Measurements from ENCODE around the gene NXF1. TPM values are rescaled to one million over a fixed set of nuclear protein-coding genes. Genes with fewer than 3 reads are reported as not detected.
A peak's percentile ranks its signal among the peaks of the same experiment; 100 is the strongest.

NXF1 gene
- total and polyA plus RNA-seq, 2 of the 13 experiments (the other 11 are each of a cell fraction or from before 2014, with no cell fraction given), result 30.4 to 30.9 TPM

DNA sequence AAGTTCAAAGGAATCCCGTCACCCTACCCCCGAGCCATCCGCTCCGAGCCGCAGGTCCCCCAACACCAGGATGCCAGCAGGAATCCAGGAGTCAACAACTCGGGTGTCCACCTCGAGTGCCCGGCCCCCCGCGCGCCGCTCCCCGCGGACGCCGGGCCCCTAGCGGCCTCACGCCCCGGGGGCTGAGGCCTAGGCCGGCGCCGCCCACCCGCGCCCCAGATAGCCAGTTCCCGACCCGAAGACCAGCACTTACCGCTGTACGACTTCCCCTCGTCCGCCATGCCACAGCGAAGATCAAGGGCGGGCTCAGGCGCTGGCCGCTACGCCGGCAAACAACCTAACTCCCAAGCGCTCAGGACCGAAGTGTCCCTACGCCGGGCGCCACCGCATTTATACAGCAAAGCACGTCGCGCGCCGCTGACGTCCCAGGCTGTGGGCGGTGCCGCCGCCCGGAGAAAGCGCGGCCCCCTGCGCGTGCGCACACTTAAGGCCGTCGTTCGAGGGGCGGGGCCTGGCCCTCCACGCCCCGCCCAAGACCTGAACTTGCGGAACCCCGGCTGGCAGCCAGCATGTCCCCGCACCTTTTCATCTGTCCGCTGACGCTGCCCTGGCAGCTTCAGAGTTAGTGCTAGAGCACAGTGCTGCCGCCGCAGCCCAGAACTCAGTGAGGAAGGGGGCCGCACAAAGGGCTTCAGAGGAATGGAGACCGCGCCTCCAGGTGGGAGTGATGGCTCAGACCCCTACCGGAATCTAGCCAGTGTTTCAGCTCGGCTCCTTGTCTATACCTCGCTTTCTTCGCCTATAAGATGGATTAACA lies at the start of gene NXF1 (continued):
- TF ChIP-seq SOX6 (IDR thresholded peaks at IDR 0.05), result no peak
- peak; percentile 54 for TF ChIP-seq SOX6 (CRISPR knock-in tag; IDR thresholded peaks at IDR 0.05)
- TF ChIP-seq, protein P1, sequence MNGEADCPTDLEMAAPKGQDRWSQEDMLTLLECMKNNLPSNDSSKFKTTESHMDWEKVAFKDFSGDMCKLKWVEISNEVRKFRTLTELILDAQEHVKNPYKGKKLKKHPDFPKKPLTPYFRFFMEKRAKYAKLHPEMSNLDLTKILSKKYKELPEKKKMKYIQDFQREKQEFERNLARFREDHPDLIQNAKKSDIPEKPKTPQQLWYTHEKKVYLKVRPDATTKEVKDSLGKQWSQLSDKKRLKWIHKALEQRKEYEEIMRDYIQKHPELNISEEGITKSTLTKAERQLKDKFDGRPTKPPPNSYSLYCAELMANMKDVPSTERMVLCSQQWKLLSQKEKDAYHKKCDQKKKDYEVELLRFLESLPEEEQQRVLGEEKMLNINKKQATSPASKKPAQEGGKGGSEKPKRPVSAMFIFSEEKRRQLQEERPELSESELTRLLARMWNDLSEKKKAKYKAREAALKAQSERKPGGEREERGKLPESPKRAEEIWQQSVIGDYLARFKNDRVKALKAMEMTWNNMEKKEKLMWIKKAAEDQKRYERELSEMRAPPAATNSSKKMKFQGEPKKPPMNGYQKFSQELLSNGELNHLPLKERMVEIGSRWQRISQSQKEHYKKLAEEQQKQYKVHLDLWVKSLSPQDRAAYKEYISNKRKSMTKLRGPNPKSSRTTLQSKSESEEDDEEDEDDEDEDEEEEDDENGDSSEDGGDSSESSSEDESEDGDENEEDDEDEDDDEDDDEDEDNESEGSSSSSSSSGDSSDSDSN (CRISPR knock-in tag; IDR thresholded peaks at IDR 0.05), result peak; percentile 90
- TF ChIP-seq, protein P2, sequence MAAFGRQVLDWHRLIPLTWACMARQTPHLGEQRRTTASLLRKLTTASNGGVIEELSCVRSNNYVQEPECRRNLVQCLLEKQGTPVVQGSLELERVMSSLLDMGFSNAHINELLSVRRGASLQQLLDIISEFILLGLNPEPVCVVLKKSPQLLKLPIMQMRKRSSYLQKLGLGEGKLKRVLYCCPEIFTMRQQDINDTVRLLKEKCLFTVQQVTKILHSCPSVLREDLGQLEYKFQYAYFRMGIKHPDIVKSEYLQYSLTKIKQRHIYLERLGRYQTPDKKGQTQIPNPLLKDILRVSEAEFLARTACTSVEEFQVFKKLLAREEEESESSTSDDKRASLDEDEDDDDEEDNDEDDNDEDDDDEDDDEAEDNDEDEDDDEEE (CRISPR knock-in tag; IDR thresholded peaks at IDR 0.05), result peak; percentile 68
- TF ChIP-seq RBAK (CRISPR knock-in tag; IDR thresholded peaks at IDR 0.05), result peak; percentile 72; the same call in 1 of the 2 replicates
- TF ChIP-seq ZNF451 (CRISPR knock-in tag; IDR thresholded peaks at IDR 0.05), result peak; percentile 96
- TF ChIP-seq HDAC6 (IDR thresholded peaks at IDR 0.05; ENCODE audit: low read depth, low read length), result no peak
- TF ChIP-seq ZNF556 (CRISPR knock-in tag; IDR thresholded peaks at IDR 0.05; ENCODE audit: borderline replicate concordance), result peak; percentile 90; the same call in 1 of the 2 replicates
- TF ChIP-seq ZMYM2 (CRISPR knock-in tag; IDR thresholded peaks at IDR 0.05), result no peak
- peak; percentile 27; the same call in 1 of the 2 replicates for TF ChIP-seq ZNF772 (CRISPR knock-in tag; IDR thresholded peaks at IDR 0.05)
- TF ChIP-seq THAP11 (CRISPR knock-in tag; IDR thresholded peaks at IDR 0.05), result peak; percentile 89
- no peak for TF ChIP-seq HHEX (CRISPR knock-in tag; IDR thresholded peaks at IDR 0.05)
- TF ChIP-seq KDM5A (IDR thresholded peaks at IDR 0.05; ENCODE audit: borderline replicate concordance, low read length), result peak; percentile 29; the same call in 1 of the 2 replicates
- peak; percentile 81; the same call in 1 of the 2 replicates for TF ChIP-seq PRMT3 (CRISPR knock-in tag; IDR thresholded peaks at IDR 0.05; ENCODE audit: borderline replicate concordance, low read depth)
- peak; percentile 51; the same call in 1 of the 2 replicates for TF ChIP-seq ETV5 (CRISPR knock-in tag; IDR thresholded peaks at IDR 0.05; ENCODE audit: borderline replicate concordance)
- 0 out of 2 replicates have a peak, but pooled peaks have one; percentile 82 for TF ChIP-seq ZNF484 (CRISPR knock-in tag; IDR thresholded peaks at IDR 0.05; ENCODE audit: borderline replicate concordance, low read depth)
- TF ChIP-seq, protein P3, sequence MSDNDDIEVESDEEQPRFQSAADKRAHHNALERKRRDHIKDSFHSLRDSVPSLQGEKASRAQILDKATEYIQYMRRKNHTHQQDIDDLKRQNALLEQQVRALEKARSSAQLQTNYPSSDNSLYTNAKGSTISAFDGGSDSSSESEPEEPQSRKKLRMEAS (IDR thresholded peaks at IDR 0.05), result peak; percentile 73
- TF ChIP-seq ZNF354B (CRISPR knock-in tag; IDR thresholded peaks at IDR 0.05), result no peak
- TF ChIP-seq, protein P4, sequence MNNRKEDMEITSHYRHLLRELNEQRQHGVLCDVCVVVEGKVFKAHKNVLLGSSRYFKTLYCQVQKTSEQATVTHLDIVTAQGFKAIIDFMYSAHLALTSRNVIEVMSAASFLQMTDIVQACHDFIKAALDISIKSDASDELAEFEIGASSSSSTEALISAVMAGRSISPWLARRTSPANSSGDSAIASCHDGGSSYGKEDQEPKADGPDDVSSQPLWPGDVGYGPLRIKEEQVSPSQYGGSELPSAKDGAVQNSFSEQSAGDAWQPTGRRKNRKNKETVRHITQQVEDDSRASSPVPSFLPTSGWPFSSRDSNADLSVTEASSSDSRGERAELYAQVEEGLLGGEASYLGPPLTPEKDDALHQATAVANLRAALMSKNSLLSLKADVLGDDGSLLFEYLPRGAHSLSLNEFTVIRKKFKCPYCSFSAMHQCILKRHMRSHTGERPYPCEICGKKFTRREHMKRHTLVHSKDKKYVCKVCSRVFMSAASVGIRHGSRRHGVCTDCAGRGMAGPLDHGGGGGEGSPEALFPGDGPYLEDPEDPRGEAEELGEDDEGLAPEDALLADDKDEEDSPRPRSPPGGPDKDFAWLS (CRISPR knock-in tag; IDR thresholded peaks at IDR 0.05; ENCODE audit: borderline replicate concordance), result no peak
- TF ChIP-seq DNMT1 (CRISPR knock-in tag; IDR thresholded peaks at IDR 0.05), result peak; percentile 25; the same call in 1 of the 2 replicates
- TF ChIP-seq SKI (IDR thresholded peaks at IDR 0.05; ENCODE audit: partially characterized antibody), result peak; percentile 38
- TF ChIP-seq CAMTA2 (CRISPR knock-in tag; IDR thresholded peaks at IDR 0.05; ENCODE audit: borderline replicate concordance), result peak; percentile 86
- TF ChIP-seq ZNF607 (CRISPR knock-in tag; IDR thresholded peaks at IDR 0.05; ENCODE audit: borderline replicate concordance), result no peak; the same call in 1 of the 2 replicates
